Activated CD4-positive, alpha-beta memory T cell treated with anti-CD3 and anti-CD28 coated beads, Interleukin-2, amount 10 ng/mL, durations not matched to agents 7 days and 5 days (primary cell): ENCODE results near the gene SCRN2. TPM values are rescaled to one million over a fixed set of nuclear protein-coding genes. Genes with fewer than 3 reads are reported as not detected.

ENCODE experiments used
- CTCF ChIA-PET: fragments of 350-600 bp; sonication (Branson Sonifier 250); formaldehyde crosslinking; loops from one replicate; lab custom pipeline; 2021; ENCODE audit warnings: antibody characterized with exemption, inconsistent platforms; lab: Charles Lee
- POLR2A ChIA-PET: fragments of 350-600 bp; sonication (Branson Sonifier 250); formaldehyde crosslinking; loops from one replicate; lab custom pipeline; 2021; ENCODE audit warnings: antibody characterized with exemption; lab: Charles Lee
- DNase-seq: peaks from one replicate; pipeline ENCODE4 v3.0.0-alpha.2; 2020
- H3K27ac Mint-ChIP-seq: one replicate; pipeline ENCODE4 v1.8.0; 2021; ENCODE audit warnings: mild to moderate bottlenecking, mixed read lengths
- H3K27me3 Mint-ChIP-seq: one replicate; pipeline ENCODE4 v1.8.0; 2021; ENCODE audit warnings: mixed read lengths
- H3K36me3 Mint-ChIP-seq: one replicate; pipeline ENCODE4 v1.8.0; 2021; ENCODE audit warnings: low read depth, mixed read lengths
- H3K4me1 Mint-ChIP-seq: one replicate; pipeline ENCODE4 v1.8.0; 2021; ENCODE audit warnings: mixed read lengths
- H3K4me3 Mint-ChIP-seq: one replicate; pipeline ENCODE4 v1.8.0; 2021; ENCODE audit warnings: mild to moderate bottlenecking, mixed read lengths
- H3K9me3 Mint-ChIP-seq: one replicate; pipeline ENCODE4 v1.8.0; 2021; ENCODE audit warnings: mixed read lengths
- total RNA-seq, 2 experiments: library from RNA; stranded (reverse); gene quantifications; one replicate each; pipeline ENCODE4 v1.2.3, GENCODE V29; 2021

The SCRN2 gene
- total RNA-seq, 2 experiments from 2014 or later, result 29.1 to 29.8 TPM

DNA sequence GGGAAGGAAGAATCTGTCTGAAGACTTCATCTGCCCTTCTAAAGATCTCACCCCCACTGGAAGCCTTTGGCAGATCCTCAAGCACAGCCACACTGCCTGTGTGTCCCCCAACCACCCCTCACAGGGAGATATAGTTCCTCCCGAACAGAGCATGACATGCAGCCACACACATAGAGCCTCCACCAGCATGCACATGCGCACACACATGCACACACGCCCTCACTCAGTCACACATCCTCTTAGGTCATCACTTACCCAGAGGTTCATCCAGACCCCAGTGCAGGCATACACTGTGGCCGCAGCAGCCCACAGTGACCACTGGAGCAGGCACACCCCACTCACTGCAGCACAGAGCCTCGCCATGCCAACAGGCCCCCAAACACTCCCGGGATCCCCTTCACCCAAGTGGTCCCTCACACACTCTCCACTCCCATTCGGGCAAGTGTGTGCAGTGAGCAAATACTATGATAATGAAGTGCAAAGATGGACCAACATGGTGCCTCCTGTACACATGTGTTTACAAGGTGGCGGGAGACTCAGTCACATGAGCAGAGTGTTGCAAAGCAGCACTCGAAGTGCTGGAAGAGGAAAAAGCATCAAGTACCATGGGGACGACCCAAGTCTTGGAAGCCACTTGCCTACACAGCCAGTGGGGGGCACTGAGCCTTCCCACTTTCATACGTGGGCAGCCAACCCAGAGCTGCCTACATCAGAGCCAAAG is 26.9 kb upstream of the SCRN2 start:
- Mint-ChIP-seq H3K4me1 (peaks cover 14% of the 10 kb centered on the region), H3K4me3 (no peak overlapping the region), H3K9me3 (no peaks in the 10 kb centered on the region), H3K27ac (no peak overlapping the region), H3K27me3 (peaks cover 31% of the 10 kb centered on the region), H3K36me3 (no peaks in the 10 kb centered on the region)
- CTCF ChIA-PET, result interaction anchor here (0.6 kb wide), 2 partner anchors 25 to 808 kb away, joined by 3 read pairs; no protein-coding TSS in a partner anchor
- POLR2A ChIA-PET, result no interaction called here
- DNase-seq, result no peak

DNA sequence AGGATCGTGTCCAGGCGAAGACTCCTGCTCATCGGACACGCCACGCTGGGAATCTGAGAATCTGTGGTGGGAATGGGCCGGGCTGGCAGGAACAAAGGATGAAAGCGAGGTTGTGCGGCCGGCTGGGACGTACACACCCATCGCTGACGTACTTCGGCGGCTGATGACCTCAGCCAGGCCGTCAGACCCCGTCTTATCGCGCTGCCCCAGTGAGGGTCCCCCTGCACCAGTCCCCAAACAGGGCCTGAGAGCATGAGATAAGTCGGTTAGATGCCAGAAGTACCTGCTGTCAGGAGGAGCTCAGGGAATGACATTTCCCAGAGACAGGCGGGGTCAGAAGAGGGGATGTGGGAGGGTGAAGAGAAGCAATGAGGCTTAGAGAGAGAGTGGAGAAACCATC is 25.9 kb upstream of the SCRN2 start:
- peaks cover 14% of the 10 kb centered on the region for H3K4me1 Mint-ChIP-seq
- ChIA-PET CTCF (interaction anchor here (0.6 kb wide), 1 partner anchor 24 kb away, joined by 3 read pairs; no protein-coding TSS in a partner anchor), POLR2A (no interaction called here)
- H3K27me3 Mint-ChIP-seq, result peaks cover 27% of the 10 kb centered on the region
- H3K4me3 Mint-ChIP-seq, result no peak overlapping the region
- DNase-seq, result no peak
- H3K9me3 Mint-ChIP-seq, result no peaks in the 10 kb centered on the region
- H3K27ac Mint-ChIP-seq, result no peak overlapping the region
- no peaks in the 10 kb centered on the region for H3K36me3 Mint-ChIP-seq

DNA sequence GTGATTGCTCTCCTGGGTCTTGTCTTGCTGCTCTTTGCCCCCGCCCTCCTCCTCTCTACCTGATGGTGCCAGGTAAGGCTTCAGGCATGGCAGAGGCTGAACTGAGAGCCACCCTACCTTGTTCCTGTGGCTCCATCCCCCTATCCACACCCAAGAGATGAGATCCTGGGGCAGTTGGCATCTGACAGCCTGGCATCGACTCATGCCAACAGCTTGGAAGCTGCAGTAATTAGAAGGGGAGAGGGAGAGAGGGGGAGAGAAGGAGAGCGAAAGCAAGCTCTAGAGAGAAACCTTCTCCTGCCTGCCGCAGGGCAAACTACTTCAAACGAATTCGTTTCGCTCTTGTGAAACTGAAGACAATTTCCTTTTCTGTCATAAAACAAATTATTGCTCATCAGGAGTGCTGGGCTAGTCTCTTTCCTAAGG is 23.7 kb upstream of the SCRN2 start:
- CTCF ChIA-PET, result interaction anchor here (1.0 to 4.1 kb wide), 4 partner anchors 10 to 82 kb away, joined by 3 to 18 read pairs (median 4); no protein-coding TSS in a partner anchor

DNA sequence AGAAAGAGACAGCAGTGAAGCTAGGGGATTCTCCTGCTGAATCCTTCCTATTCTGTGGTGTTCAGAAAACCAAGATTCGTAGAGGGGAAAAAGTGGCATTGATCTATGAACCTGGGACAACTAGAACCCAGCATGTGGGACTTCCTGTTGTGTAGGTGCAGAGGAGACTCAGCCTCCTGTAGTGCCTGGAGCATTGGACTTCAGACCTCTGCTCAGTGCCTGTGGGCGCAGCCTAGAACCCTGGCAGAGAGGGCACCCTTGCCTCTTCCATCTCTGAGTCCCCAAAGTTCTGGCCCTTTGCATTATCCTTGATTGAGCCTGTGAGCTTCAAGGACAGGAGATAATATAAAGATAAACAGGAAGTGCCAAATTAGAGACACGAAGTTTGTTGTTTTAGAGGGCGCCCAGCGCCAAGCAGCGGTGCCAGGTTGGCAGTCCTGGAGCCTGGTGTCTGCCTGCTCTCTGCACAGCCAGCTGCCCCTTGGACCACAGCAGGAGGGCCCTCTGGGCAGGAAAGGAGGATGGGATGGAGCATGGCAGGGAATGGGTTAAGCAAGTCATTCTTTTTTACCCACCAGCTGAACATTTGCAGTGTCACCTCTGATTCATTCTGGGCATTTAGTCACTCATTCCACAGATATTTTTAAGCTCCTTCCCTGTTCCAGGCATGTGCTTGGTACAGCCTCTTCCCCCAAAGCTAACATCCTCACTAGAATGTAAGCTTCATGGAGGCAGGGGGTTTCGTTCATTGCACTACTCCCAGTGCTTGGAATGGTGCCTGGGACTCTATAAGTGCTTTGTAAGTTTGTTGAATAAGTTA is 21.8 kb upstream of the SCRN2 start:
- DNase-seq, result no peak
- Mint-ChIP-seq H3K27ac (no peak overlapping the region), H3K36me3 (no peaks in the 10 kb centered on the region), H3K4me1 (peaks cover 14% of the 10 kb centered on the region), H3K4me3 (no peak overlapping the region), H3K27me3 (peaks cover 22% of the 10 kb centered on the region), H3K9me3 (no peaks in the 10 kb centered on the region)
- CTCF ChIA-PET, result interaction anchor here (0.6 to 4.1 kb wide), 8 partner anchors 13 to 1084 kb away, joined by 3 to 18 read pairs (median 4); no protein-coding TSS in a partner anchor
- POLR2A ChIA-PET, result interaction anchor here (1.1 kb wide), 1 partner anchor 33 kb away, joined by 5 read pairs; the partner anchor contains the start of gene SP2

More for the DNA sequence above, 23.7 kb upstream of the SCRN2 start:
- no peak for DNase-seq
- Mint-ChIP-seq H3K36me3 (no peaks in the 10 kb centered on the region), H3K9me3 (no peaks in the 10 kb centered on the region), H3K4me3 (no peak overlapping the region), H3K27ac (no peak overlapping the region), H3K4me1 (peaks cover 14% of the 10 kb centered on the region), H3K27me3 (peaks cover 17% of the 10 kb centered on the region)
- POLR2A ChIA-PET, result interaction anchor here (0.9 to 1.4 kb wide), 3 partner anchors 22 to 33 kb away, joined by 3 to 5 read pairs (median 3); partner anchors contain the start of genes LRRC46, MRPL10 and SCRN2

DNA sequence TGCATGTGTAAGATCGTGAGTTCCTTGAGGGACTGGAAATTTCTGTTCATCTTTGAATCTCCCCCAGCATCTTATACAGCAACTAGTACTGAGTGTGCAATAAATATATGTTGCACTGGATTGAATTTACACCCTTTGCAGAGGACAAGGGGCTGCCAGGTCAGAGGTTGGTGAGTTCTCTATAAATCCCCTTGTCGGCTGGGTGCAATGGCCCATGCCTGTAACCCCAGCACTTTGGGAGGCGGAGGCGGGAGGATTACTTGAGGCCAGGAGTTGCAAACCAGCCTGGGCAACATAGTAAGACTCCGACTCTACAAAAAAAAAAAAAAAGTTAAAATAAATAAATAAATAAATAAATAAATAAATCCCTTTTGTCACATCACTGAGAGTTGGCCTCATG is 19.3 kb upstream of the SCRN2 start:
- ChIA-PET CTCF (interaction anchor here (1.4 to 2.0 kb wide), 2 partner anchors 9 to 18 kb away, joined by 3 to 8 read pairs; no protein-coding TSS in a partner anchor), POLR2A (interaction anchor here (1.5 kb wide), 1 partner anchor 11 kb away, joined by 4 read pairs; no protein-coding TSS in a partner anchor)
- Mint-ChIP-seq H3K9me3 (no peaks in the 10 kb centered on the region), H3K27me3 (peaks cover 38% of the 10 kb centered on the region), H3K27ac (no peak overlapping the region), H3K4me3 (no peak overlapping the region), H3K4me1 (peaks cover 14% of the 10 kb centered on the region), H3K36me3 (no peaks in the 10 kb centered on the region)
- no peak for DNase-seq

DNA sequence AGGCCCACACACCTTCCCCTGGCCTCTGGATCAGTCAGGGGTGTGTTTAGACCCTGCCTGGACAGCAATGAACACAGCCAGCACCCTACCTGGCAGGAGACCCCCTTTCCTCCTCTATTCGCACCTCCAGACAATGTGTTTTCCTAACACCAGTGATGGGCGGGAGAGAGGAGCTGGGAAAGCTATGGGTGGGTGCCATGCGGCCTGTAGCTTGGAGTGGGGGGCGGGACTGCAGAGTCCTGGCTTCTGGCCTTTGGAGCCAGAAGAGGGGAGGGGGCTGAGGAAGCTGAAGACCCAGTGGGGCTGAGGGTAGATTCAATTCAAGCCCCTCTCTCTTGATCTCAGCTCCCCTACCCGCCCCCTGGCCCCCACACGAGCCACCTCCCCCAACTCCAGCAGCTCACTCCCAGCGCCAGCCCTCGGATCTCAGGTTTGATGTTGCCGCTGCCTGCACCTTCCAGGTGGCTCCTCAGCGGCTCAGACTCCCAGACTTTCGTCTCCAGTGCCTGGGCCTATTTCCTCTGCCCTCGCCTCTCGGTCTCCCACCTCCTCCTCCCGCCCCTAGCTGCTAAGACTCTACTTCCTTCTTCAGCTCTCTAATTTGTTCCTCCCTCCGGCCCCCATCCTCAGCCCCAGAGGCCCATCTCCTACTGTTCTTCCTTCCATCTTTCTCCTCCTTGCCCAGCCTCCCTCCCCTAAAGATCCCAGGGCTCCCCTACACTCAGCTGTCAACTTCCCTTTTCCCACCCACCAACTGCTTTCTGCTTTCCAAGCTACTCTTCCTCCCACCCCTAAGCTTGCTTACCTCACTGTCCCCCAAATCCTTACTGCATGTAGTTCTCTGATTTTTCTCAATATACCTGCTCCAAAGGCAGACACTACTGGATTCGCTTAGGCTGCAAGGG is 16.7 kb upstream of the SCRN2 start:
- ChIA-PET POLR2A (interaction anchor here (1.3 kb wide), 1 partner anchor 9 kb away, joined by 3 read pairs; no protein-coding TSS in a partner anchor), CTCF (interaction anchor here (0.8 kb wide), 1 partner anchor 32 kb away, joined by 3 read pairs; no protein-coding TSS in a partner anchor)
- Mint-ChIP-seq H3K9me3 (no peaks in the 10 kb centered on the region), H3K27ac (no peak overlapping the region), H3K4me3 (no peak overlapping the region), H3K27me3 (peaks cover 64% of the 10 kb centered on the region), H3K4me1 (no peaks in the 10 kb centered on the region), H3K36me3 (no peaks in the 10 kb centered on the region)
- no peak for DNase-seq

DNA sequence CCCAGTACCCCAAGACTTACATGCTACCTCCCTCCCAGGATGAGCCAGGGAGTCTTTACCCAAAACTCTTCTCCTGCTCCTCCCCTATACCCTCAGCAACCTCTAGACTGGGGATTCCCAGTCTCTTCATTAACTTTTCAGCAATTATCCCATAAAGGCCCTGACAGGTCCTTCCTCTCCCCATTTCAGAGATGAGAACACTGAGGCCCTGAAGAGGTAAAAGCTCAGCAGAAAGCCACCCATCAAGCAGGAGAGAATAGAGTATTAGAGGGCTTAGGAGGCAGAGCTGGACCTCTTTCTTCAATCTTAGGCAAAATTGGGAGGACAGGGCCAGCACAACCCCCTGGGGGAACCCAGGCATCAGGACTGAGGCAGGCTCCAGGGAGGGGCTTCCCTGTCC is 15.8 kb upstream of the SCRN2 start:
- Mint-ChIP-seq H3K27me3 (peaks cover 73% of the 10 kb centered on the region), H3K27ac (no peak overlapping the region)
- POLR2A ChIA-PET, result interaction anchor here (1.3 kb wide), 1 partner anchor 8 kb away, joined by 3 read pairs; no protein-coding TSS in a partner anchor

DNA sequence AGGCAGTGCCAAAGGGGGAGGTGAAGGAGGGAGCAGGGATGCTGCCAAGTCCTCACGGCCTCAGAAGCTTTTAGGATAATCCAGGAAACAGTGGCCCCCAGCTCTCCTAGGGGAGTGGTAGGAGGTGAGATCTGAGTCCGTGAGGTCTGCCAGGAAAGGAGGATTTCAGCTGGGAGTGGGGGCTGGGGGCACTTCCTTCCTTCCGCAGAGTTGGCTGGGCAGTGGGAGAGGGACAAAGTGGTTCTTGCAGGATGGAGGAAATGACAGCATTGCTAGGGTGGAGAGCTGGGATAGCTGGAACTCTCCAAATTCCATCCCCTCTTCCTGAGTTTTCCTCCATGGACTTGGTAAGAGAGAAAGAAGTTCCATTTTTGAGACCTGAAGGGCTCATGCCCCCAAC is 14.7 kb upstream of the SCRN2 start:
- Mint-ChIP-seq H3K4me3 (no peak overlapping the region), H3K9me3 (no peaks in the 10 kb centered on the region), H3K27me3 (peaks cover 76% of the 10 kb centered on the region), H3K27ac (no peak overlapping the region), H3K36me3 (no peaks in the 10 kb centered on the region), H3K4me1 (peaks cover 10% of the 10 kb centered on the region)
- ChIA-PET POLR2A (interaction anchor here (1.4 kb wide), 1 partner anchor 40 kb away, joined by 6 read pairs; the partner anchor contains the start of gene SP2), CTCF (interaction anchor here (0.7 to 1.8 kb wide), 3 partner anchors 12 to 34 kb away, joined by 3 to 7 read pairs (median 3); no protein-coding TSS in a partner anchor)
- no peak for DNase-seq

More for the DNA sequence above, 15.8 kb upstream of the SCRN2 start:
- CTCF ChIA-PET, result interaction anchor here (1.4 kb wide), 1 partner anchor 33 kb away, joined by 3 read pairs; no protein-coding TSS in a partner anchor
- H3K36me3 Mint-ChIP-seq, result no peaks in the 10 kb centered on the region
- H3K4me3 Mint-ChIP-seq, result no peak overlapping the region
- H3K9me3 Mint-ChIP-seq, result no peaks in the 10 kb centered on the region
- peaks cover 8% of the 10 kb centered on the region for H3K4me1 Mint-ChIP-seq
- no peak for DNase-seq

DNA sequence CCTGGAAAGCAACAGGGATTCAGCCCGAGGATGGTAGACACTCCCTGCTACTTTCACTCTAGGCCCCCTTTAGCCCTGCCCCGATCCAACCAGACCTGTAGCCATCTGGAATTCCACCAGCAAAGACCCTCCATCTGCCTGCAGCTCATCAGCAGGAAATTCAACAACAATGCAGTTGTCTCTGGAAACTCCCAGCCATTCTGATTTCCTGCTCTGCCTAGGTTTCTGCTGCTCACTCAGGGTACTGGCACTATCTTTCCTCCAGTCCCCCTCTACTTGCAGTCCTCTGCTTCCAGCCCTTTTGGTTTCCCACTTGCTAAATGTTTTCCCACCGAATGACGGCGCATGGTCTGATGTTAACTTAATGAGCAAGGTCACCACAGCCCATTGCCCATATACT is 12.5 kb upstream of the SCRN2 start:
- ChIA-PET CTCF (interaction anchor here (14.7 kb wide), 1 partner anchor 35 kb away, joined by 411 read pairs; the partner anchor contains the start of gene SP2), POLR2A (interaction anchor here (1.2 to 1.5 kb wide), 2 partner anchors 22 to 42 kb away, joined by 3 to 5 read pairs; partner anchors contain the start of genes LRRC46 and MRPL10)
- H3K4me3 Mint-ChIP-seq, result no peak overlapping the region
- H3K4me1 Mint-ChIP-seq, result peaks cover 15% of the 10 kb centered on the region
- H3K36me3 Mint-ChIP-seq, result no peaks in the 10 kb centered on the region
- H3K27ac Mint-ChIP-seq, result no peak overlapping the region
- no peaks in the 10 kb centered on the region for H3K9me3 Mint-ChIP-seq
- DNase-seq, result no peak
- peaks cover 83% of the 10 kb centered on the region for H3K27me3 Mint-ChIP-seq

DNA sequence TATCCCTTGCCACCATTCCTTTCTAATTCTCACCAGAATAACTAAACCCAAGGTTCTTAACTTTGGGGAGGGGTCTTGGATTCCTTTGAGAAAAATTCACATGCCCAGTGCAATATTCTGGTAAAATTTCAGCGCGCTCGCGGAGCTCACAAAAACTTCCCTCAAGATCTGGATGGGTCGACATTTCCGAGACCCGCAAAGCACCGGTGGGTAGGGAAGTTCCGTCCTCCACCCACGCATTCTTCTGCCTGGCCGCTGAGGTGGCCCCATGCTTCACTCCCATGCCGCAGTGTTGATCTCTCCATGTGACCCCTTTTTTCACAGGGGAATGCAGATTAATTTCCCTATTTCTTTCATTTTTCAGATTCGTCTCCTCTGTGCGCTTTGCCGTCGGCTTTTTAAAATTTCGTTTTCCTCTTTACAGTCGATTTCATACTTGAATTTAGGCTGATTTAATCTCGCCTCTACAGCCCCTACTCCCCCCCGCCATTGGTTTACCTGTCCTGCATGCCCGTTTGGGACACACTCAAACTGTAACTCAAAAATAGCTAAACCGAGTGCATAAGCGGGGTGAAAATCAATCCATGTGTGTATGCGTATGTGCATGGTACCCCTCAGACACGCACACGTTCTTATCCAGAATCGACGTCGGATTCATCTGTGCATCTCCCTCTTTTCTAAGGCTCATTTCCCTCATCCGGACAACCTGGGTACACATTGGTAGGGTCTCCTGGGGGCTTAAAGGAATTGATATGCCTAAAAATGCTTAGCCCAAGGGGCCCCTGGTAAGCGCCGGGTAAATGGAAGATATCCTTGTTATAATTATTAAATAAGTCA is 11.3 kb upstream of the SCRN2 start:
- POLR2A ChIA-PET, result interaction anchor here (0.9 to 1.5 kb wide), 2 partner anchors 38 to 43 kb away, joined by 3 to 5 read pairs; no protein-coding TSS in a partner anchor
- Mint-ChIP-seq H3K27me3 (peaks cover 84% of the 10 kb centered on the region), H3K36me3 (no peaks in the 10 kb centered on the region), H3K9me3 (no peaks in the 10 kb centered on the region), H3K4me1 (peaks cover 15% of the 10 kb centered on the region), H3K27ac (no peak overlapping the region), H3K4me3 (no peak overlapping the region)
- DNase-seq, result no peak
- CTCF ChIA-PET, result interaction anchor here (14.7 kb wide), 1 partner anchor 36 kb away, joined by 411 read pairs; the partner anchor contains the start of gene SP2

DNA sequence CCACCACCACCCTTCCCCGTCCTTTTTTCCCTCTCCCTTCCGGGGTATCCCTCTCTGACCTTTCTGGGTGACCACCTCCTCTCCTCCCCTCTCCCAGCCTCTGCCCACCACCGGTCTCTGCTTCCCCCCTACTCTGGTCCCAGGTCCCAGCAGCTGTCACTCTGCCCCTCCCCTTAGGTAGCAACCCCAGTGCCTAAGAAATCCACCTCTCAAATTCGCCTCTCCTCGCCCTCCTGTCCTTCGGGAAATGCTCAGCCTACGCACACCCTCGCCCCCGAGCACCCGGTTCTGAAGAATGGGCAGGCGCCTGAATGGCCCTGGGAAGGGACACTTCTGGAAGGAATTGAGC is 10.7 kb upstream of the SCRN2 start:
- Mint-ChIP-seq H3K4me3 (no peak overlapping the region), H3K36me3 (no peaks in the 10 kb centered on the region), H3K27me3 (peaks cover 85% of the 10 kb centered on the region), H3K27ac (no peak overlapping the region), H3K4me1 (peaks cover 15% of the 10 kb centered on the region), H3K9me3 (no peaks in the 10 kb centered on the region)
- no peak for DNase-seq
- ChIA-PET POLR2A (interaction anchor here (0.9 to 3.1 kb wide), 2 partner anchors 38 to 44 kb away, joined by 3 to 17 read pairs; partner anchors contain the start of gene SP2), CTCF (interaction anchor here (14.7 kb wide), 1 partner anchor 37 kb away, joined by 411 read pairs; the partner anchor contains the start of gene SP2)
